Stomach (tissue), 9 donors: Measurements from ENCODE around the gene RPL37A. TPM values are rescaled to one million over a fixed set of nuclear protein-coding genes. Genes with fewer than 3 reads are reported as not detected.

ENCODE experiments used
- DNase-seq, 2 donors: peaks; one replicate each; pipeline versions ENCODE4 v3.0.0 to v3.0.0-alpha.2; 2013 to 2019
- H3K27ac ChIP-seq, 5 donors: fragments of 200-600 bp in 4 of 5; sonication (generic) in 4 of 5; one replicate each; pipeline ENCODE4 v1.5.1; 2013 to 2019; ENCODE audit warnings: mild to moderate bottlenecking in 1 of 5, moderate library complexity in 1 of 5
- H3K27me3 ChIP-seq, 3 donors: fragments of 200-600 bp; sonication (generic); one replicate each; pipeline ENCODE4 v1.5.1; 2017 to 2019; ENCODE audit warnings: mixed run types in 1 of 3
- H3K36me3 ChIP-seq, 4 donors: fragments of 200-600 bp; sonication (generic); 1 replicate in 3 of 4; 2 replicates in 1 of 4; pipeline ENCODE4 v1.5.1; 2016 to 2019
- H3K4me1 ChIP-seq, 4 donors: fragments of 200-600 bp; sonication (generic); one replicate each; pipeline ENCODE4 v1.5.1; 2016 to 2019
- H3K4me3 ChIP-seq, 4 donors: fragments of 200-600 bp; sonication (generic) in 3 of 4; one replicate each; pipeline ENCODE4 v1.5.1; 2016 to 2019; ENCODE audit warnings: mild to moderate bottlenecking in 1 of 4
- H3K9me3 ChIP-seq, 4 donors: fragments of 200-600 bp; sonication (generic); one replicate each; pipeline ENCODE4 v1.5.1; 2016 to 2019
- CTCF ChIP-seq, 7 experiments: fragments of 450-650 bp in 4 of 7; fragments of 200-600 bp in 3 of 7; sonication (generic) in 3 of 7; IDR thresholded peaks; one replicate each; pipeline ENCODE4 v1.5.1; 2016 to 2019; ENCODE audit warnings: antibody characterized with exemption in 7 of 7, control low read depth in 2 of 7, mild to moderate bottlenecking in 1 of 7
- EP300 ChIP-seq: sonication (generic); formaldehyde crosslinking; IDR thresholded peaks from one replicate; pipeline ENCODE4 v1.6.1; 2017; ENCODE audit warnings: antibody characterized with exemption
- POLR2A ChIP-seq, 4 donors: fragments of 450-650 bp; IDR thresholded peaks; one replicate each; pipeline ENCODE4 v1.6.1; 2016; ENCODE audit warnings: antibody characterized with exemption in 4 of 4, control low read depth in 2 of 4, mild to moderate bottlenecking in 1 of 4, moderate library complexity in 1 of 4
- POLR2AphosphoS5 ChIP-seq, 3 donors: sonication (generic); formaldehyde crosslinking; IDR thresholded peaks; one replicate each; pipeline ENCODE4 v1.6.1; 2016; ENCODE audit warnings: antibody characterized with exemption in 3 of 3
- WGBS, 5 donors: extraction: QIAGEN DNeasy Blood & Tissue Kit in 3 of 5; methylation state at CpG; one replicate each; pipeline versions ENCODE4 v1.1.5 to v1.1.7; 2013 to 2018; 5-methylcytosine and 5-hydroxymethylcytosine counted together
- intact Hi-C: fragments of 100-400 bp; cut with DNase I; formaldehyde crosslinking; loops from one replicate; pipeline ENCODE4 v1.15.1; 2023; ENCODE audit warnings: low total_unique reads
- polyA plus RNA-seq, 3 donors: library from polyadenylated mRNA; stranded (reverse); fragments of 200-250 nt; gene quantifications; one replicate each; pipeline ENCODE4 v1.2.3, GENCODE V29; 2013
- total RNA-seq, 5 donors: library from RNA; depleted of rRNA; stranded (reverse); fragments of >200 nt; gene quantifications; one replicate each; pipeline versions ENCODE4 v1.1.0 to v1.2.3, GENCODE V29; 2014 to 2016
- donor health status: healthy with polysubstance abuse.
- donor health status: Bipolar disorder and iron deficiency.
- donor health status: healthy.

RPL37A gene
- total and polyA plus RNA-seq, 8 donors = 115 to 5,853 (median 2,284) TPM

- intact Hi-C loops = no loop called here
- no peak for DNase-seq
- Histone ChIP-seq H3K4me3 (no peak overlapping the region), H3K27me3 (no peaks in the 10 kb centered on the region), H3K4me1 (peaks cover 26 to 60% (median 42%) of the 10 kb centered on the region in 4 donors), H3K27ac (no peak overlapping the region), H3K9me3 (no peaks in the 10 kb centered on the region), H3K36me3 (peaks cover 43 to 72% (median 66%) of the 10 kb centered on the region in 4 donors)
- WGBS, 5 donors = 73 to 84% (median 80%) methylated on average over 7 of the region's 7 CpGs
- TF ChIP-seq EP300 = no peak
- TF ChIP-seq POLR2A (IDR thresholded peaks at IDR 0.05) = no peak
- TF ChIP-seq POLR2AphosphoS5 (IDR thresholded peaks at IDR 0.05) = no peak
- no peak for TF ChIP-seq CTCF (IDR thresholded peaks at IDR 0.05)
These were observed 3.9 kb downstream of the RPL37A start for GRCh38 chr2:216502381-216503158.

- H3K27ac ChIP-seq = peak overlapping the region in 1 of 5 donors; percentile 16
- TF ChIP-seq POLR2A (IDR thresholded peaks at IDR 0.05) = no peak
- no peak for TF ChIP-seq POLR2AphosphoS5 (IDR thresholded peaks at IDR 0.05)
- TF ChIP-seq CTCF (IDR thresholded peaks at IDR 0.05) = no peak
- TF ChIP-seq EP300 = no peak
These were observed 4.5 kb downstream of the RPL37A start for GRCh38 chr2:216503159-216503629.

DNA sequence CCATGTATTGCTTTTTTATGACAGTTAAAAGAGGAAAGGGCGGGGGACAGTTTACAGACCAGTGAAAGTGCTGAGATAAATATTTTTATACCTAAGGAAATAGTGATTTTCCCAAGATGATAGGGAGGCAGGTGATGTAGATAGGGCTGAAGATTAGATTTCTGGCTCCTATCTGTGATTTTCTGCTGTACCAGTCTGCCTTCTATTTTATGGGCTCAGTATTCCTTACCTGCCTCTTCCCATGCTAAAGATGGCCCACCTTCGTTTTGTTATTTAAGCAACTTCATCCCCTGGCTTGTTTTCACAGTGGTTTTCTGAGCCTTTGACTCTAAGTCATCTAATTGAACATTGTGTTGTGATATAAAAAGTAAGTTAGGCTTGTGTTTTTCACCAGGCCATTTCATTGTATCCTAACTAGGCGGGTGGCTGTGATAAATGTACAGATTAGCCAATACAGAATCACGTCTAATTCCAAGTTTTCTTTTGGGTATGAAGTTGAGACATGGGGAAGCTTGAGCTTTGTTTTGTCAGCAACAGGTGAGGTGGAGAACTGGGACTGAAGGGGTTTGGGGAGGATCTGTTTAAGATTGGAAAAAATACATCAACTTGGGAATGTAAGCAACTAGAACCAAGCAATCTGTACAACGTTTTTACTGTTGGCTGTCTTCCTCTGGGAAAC, 5.2 kb downstream of the RPL37A start:
- intact Hi-C loops = no loop called here
- peak overlapping the region in 1 of 5 donors; percentile 16 for H3K27ac ChIP-seq
- H3K9me3 ChIP-seq = no peaks in the 10 kb centered on the region
- H3K36me3 ChIP-seq = peaks cover 43 to 72% (median 66%) of the 10 kb centered on the region in 4 donors
- H3K4me1 ChIP-seq = peaks cover 20 to 51% (median 36%) of the 10 kb centered on the region in 4 donors
- no peak for DNase-seq
- no peak overlapping the region for H3K4me3 ChIP-seq
- TF ChIP-seq EP300 = no peak
- TF ChIP-seq POLR2A (IDR thresholded peaks at IDR 0.05) = no peak
- TF ChIP-seq POLR2AphosphoS5 (IDR thresholded peaks at IDR 0.05) = no peak
- no peak for TF ChIP-seq CTCF (IDR thresholded peaks at IDR 0.05)
- 50 to 65% (median 54%) methylated on average over 5 of the region's 5 CpGs for WGBS, 5 donors
- H3K27me3 ChIP-seq = no peaks in the 10 kb centered on the region

More at GRCh38 chr2:216503159-216503629, 4.5 kb downstream of the RPL37A start:
- Histone ChIP-seq H3K4me1 (peaks cover 20 to 54% (median 36%) of the 10 kb centered on the region in 4 donors), H3K9me3 (no peaks in the 10 kb centered on the region), H3K36me3 (peaks cover 43 to 72% (median 66%) of the 10 kb centered on the region in 4 donors), H3K27me3 (no peaks in the 10 kb centered on the region), H3K4me3 (no peak overlapping the region)
- intact Hi-C loops = no loop called here
- no peak for DNase-seq
- WGBS, 5 donors = 83 to 88% (median 87%) methylated on average over 6 of the region's 6 CpGs

DNA sequence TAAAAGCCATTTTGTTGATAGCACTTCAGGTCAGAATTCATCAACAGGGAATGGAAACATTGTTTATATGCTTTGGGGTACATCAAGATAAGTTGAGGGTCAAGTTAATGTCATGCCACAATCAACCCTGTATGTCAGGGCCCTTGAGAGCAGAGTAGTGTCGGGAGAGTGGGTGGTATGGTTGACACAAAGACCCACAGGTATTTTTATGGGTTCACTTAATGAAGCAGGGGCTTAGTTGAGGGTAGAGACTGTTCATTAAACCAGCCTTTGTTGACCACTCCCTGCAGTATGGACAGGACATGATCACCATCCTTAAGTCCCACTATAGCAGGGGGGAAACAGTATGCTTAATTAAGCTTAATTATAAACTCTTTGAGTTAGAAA, 5.7 kb downstream of the RPL37A start:
- no peaks in the 10 kb centered on the region for H3K9me3 ChIP-seq
- no peak for TF ChIP-seq EP300
- no peak for TF ChIP-seq POLR2A (IDR thresholded peaks at IDR 0.05)
- TF ChIP-seq POLR2AphosphoS5 (IDR thresholded peaks at IDR 0.05) = no peak
- no peak for TF ChIP-seq CTCF (IDR thresholded peaks at IDR 0.05)
- WGBS, 5 donors = 63 to 83% (median 69%) methylated on average over 1 of the region's 1 CpG
- peaks cover 43 to 72% (median 67%) of the 10 kb centered on the region in 4 donors for H3K36me3 ChIP-seq
- peaks cover 18 to 51% (median 36%) of the 10 kb centered on the region in 4 donors for H3K4me1 ChIP-seq
- intact Hi-C loops = no loop called here
- H3K27ac ChIP-seq = no peak overlapping the region
- no peaks in the 10 kb centered on the region for H3K27me3 ChIP-seq
- H3K4me3 ChIP-seq = no peak overlapping the region
- DNase-seq = no peak
